Pancreas (tissue), 10 donors: ENCODE results near the gene CRADD. TPM values are rescaled to one million over a fixed set of nuclear protein-coding genes. Genes with fewer than 3 reads are reported as not detected.
A peak's percentile ranks its signal among the peaks of the same experiment; 100 is the strongest.
"Not testable (repeated sequence)": the region's sequence is repeated elsewhere in the genome, so short reads cannot be mapped to it uniquely, and the experiment has no call there.

ENCODE experiments used
- ATAC-seq, 4 donors: fragments of 200-7000 bp; cut with Tn5 transposase; one replicate each; pipeline versions ENCODE4 v1.8.0 to v1.9.1; 2020; ENCODE audit warnings: mild to moderate bottlenecking in 4 of 4, moderate library complexity in 4 of 4
- DNase-seq, 6 donors: peaks; one replicate each; pipeline ENCODE4 v3.0.0-alpha.2; 2020
- FAIRE-seq: peaks from 2 replicates; lab custom pipeline; 2012; peaks lifted over from hg19 to GRCh38; lab: Jason Lieb, UNC
- H3K27ac ChIP-seq, 4 donors: fragments of 200-600 bp; sonication (generic); 1 replicate in 3 of 4; 2 replicates in 1 of 4; pipeline versions ENCODE4 v1.5.0 to v1.8.0; 2020
- H3K27me3 ChIP-seq, 4 donors: fragments of 200-600 bp; one replicate each; pipeline ENCODE4 v1.8.0; 2021
- H3K36me3 ChIP-seq, 3 donors: fragments of 200-600 bp; sonication (generic) in 1 of 3; one replicate each; pipeline versions ENCODE4 v1.5.0 to v1.8.0; 2020 to 2021
- H3K4me1 ChIP-seq, 3 donors: fragments of 200-600 bp; one replicate each; pipeline ENCODE4 v1.8.0; 2021
- H3K4me3 ChIP-seq, 4 donors: fragments of 200-600 bp; sonication (generic) in 2 of 4; one replicate each; pipeline versions ENCODE4 v1.5.0 to v1.8.0; 2020 to 2021
- H3K9me3 ChIP-seq, 4 donors: fragments of 200-600 bp; one replicate each; pipeline ENCODE4 v1.8.0; 2021
- WGBS, 2 donors: extraction: QIAGEN DNeasy Blood & Tissue Kit; methylation state at CpG; one replicate each; pipeline ENCODE4 v1.1.7; 2013; 5-methylcytosine and 5-hydroxymethylcytosine counted together
- intact Hi-C, 3 donors: fragments of 100-400 bp; cut with DNase I; formaldehyde crosslinking; loops; one replicate each; pipeline versions ENCODE4 v1.11.1 to v1.14.2; 2022
- polyA plus RNA-seq, 2 donors: library from polyadenylated mRNA; stranded (reverse); fragments of 200-250 nt; gene quantifications; one replicate each; pipeline ENCODE4 v1.2.3, GENCODE V29; 2013
- total RNA-seq, 6 donors: library from RNA; stranded (reverse); fragmentation: NEBNext Ultra II Directional in 4 of 6; extraction: Animal tissue kit (Norgen Biotek cat#: 25700) in 4 of 6; gene quantifications; one replicate each; pipeline versions ENCODE4 v1.2.1 to v1.2.4, GENCODE V29; 2021 to 2023
- TF ChIP-seq, protein P1 (sequence below), 4 donors: fragments of 200-600 bp; sonication (generic) in 3 of 4; IDR thresholded peaks; one replicate each; pipeline versions ENCODE4 v1.5.0 to v1.8.0; 2021; ENCODE audit warnings: antibody characterized with exemption in 4 of 4
- donor health status: healthy with polysubstance abuse.
- donor health status: DM: no; HTN: no; CAD: no; lungs with moderate emphysema.
- donor health status: DM: no; HTN: no; CAD: no.
- donor health status: control.
- donor health status: control.
- donor health status: Bipolar disorder and iron deficiency.
- donor health status: DM: yes; HTN: yes; CAD: no.
- donor health status: DM: no; HTN: no; CAD: no.
- donor health status: DM: no; HTN: no; CAD: no.
- donor health status: DM: yes; HTN: yes; CAD: no.

Gene CRADD
- total and polyA plus RNA-seq, 8 donors, result 5.3 to 12.3 (median 9.2) TPM

DNA sequence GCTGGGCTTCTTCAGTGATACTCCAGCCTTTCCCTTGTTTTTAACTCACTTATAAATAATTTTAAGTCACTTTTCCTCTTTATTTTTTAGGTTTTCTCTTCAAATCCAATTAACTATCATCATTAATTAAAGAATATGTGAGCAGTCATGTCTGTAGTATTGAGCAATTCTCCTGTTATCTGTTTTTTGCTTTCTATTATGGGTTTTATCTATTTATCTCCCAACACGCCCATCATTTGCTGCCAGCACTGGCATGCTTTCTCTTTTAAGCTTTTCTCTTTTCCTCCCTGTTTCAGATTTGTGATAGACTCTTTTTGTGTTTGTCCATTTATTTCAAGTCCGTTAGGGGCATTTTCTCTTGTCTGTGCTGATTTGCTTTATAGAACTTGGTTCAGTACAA, 72.3 kb downstream of the CRADD start:
- Histone ChIP-seq H3K9me3 (no peaks in the 10 kb centered on the region), H3K27ac (no peak overlapping the region), H3K36me3 (no peaks in the 10 kb centered on the region), H3K4me1 (peaks cover 0 to 4% (median 0%) of the 10 kb centered on the region in 3 donors), H3K27me3 (no peaks in the 10 kb centered on the region), H3K4me3 (no peak overlapping the region)
- FAIRE-seq (no peak), ATAC-seq (no peak), DNase-seq (no peak)
- TF ChIP-seq, protein P1, sequence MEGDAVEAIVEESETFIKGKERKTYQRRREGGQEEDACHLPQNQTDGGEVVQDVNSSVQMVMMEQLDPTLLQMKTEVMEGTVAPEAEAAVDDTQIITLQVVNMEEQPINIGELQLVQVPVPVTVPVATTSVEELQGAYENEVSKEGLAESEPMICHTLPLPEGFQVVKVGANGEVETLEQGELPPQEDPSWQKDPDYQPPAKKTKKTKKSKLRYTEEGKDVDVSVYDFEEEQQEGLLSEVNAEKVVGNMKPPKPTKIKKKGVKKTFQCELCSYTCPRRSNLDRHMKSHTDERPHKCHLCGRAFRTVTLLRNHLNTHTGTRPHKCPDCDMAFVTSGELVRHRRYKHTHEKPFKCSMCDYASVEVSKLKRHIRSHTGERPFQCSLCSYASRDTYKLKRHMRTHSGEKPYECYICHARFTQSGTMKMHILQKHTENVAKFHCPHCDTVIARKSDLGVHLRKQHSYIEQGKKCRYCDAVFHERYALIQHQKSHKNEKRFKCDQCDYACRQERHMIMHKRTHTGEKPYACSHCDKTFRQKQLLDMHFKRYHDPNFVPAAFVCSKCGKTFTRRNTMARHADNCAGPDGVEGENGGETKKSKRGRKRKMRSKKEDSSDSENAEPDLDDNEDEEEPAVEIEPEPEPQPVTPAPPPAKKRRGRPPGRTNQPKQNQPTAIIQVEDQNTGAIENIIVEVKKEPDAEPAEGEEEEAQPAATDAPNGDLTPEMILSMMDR (IDR thresholded peaks at IDR 0.05), result no peak
- intact Hi-C loops, result no loop called here
- WGBS, 2 donors, result 72 to 76% methylated on average over 2 of the region's 2 CpGs

DNA sequence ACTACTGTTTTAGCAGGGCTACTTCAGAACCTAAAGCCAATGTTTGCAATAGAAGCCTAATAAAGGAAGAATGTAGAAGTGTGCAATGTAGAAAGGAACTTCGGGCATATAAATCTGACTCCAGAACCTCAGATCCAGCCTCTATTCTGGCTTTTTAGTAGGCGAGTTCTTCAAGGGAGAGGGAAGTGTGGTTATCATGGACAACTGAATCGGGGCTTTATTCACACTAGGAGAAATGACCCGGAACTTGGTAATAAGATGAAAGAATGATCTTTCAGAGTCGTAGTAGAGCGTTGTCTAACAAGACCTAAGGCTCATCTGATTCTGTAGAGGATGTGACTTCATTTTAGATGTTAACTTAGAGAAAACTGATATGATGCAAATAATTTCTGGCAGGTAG, 72.9 kb downstream of the CRADD start:
- whole genome bisulfite sequencing, 2 donors, result 88 to 90% methylated on average over 6 of the region's 6 CpGs
- Histone ChIP-seq H3K4me3 (no peak overlapping the region), H3K36me3 (no peaks in the 10 kb centered on the region), H3K4me1 (peaks cover 0 to 4% (median 0%) of the 10 kb centered on the region in 3 donors), H3K27ac (no peak overlapping the region), H3K27me3 (no peaks in the 10 kb centered on the region), H3K9me3 (no peaks in the 10 kb centered on the region)
- no peak for DNase-seq
- intact Hi-C loops, result no loop called here
- no peak for FAIRE-seq
- ATAC-seq, result no peak
- TF ChIP-seq, protein P1 (IDR thresholded peaks at IDR 0.05), result no peak

DNA sequence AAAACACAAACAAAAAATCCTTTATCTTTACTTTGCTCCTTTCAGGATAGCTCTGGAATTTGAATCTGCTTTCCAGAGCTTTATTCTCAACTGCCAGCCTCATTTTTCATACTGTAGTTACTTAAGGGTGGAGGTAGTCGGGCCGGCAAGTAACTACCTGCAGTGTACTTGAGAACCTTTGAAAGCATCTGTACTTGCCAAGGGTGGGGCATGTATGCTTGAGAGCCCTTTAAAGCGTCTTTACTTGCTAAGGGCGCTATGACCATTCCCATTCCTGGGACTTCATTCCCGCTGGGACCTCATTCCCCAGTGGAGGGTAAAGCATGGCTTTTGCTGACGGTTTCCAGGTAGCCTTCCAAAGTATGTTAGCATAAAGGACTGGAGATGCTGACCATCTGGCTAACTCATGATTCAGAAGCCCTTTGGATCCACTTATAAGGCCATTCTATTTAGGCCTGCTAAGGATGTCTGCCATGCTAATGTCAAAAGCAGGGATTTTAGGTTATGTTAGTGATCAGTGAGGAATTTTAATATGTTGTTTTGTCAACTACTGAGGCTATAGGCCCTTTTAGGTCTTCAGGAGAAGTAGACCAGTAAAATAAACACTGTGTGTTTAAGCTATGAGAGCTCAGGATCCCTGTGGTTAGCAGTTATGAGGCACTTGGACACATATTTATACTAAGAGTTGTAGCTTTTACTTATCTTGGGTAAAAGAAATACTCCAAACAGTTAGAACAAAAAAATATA, 74.9 kb downstream of the CRADD start:
- DNase-seq (no peak), FAIRE-seq (no peak), ATAC-seq (peak in 1 of 4 donors; percentile 18)
- Histone ChIP-seq H3K27me3 (no peaks in the 10 kb centered on the region), H3K36me3 (no peaks in the 10 kb centered on the region), H3K4me1 (no peaks in the 10 kb centered on the region), H3K9me3 (no peaks in the 10 kb centered on the region), H3K4me3 (no peak overlapping the region), H3K27ac (no peak overlapping the region)
- TF ChIP-seq, protein P1 (IDR thresholded peaks at IDR 0.05), result no peak
- intact Hi-C loops, result no loop called here
- 97% methylated on average over 6 of the region's 6 CpGs for WGBS, 2 donors

DNA sequence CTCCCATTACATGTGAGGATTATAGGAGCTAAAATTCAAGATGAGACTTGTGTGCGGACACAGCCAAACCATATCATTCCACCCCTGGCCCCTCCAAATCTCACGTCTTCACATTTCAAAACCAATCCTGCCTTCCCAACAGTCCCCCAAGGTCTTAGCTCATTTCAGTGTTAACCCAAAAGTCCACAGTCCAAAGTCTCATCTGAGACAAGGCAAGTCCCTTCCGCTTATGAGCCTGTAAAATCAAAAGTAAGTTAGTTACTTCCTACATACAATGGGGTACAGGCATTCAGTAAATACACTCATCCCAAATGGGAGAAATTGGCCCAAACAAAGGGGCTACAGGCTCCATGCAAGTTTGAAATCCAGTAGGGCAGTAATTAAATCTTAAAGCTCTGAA, 76.1 kb downstream of the CRADD start:
- Histone ChIP-seq H3K4me1 (no peaks in the 10 kb centered on the region), H3K27ac (no peak overlapping the region), H3K9me3 (no peaks in the 10 kb centered on the region), H3K36me3 (no peaks in the 10 kb centered on the region), H3K4me3 (no peak overlapping the region), H3K27me3 (no peaks in the 10 kb centered on the region)
- ATAC-seq, result no peak
- WGBS, 2 donors, result 92 to 97% methylated on average over 3 of the region's 3 CpGs
- TF ChIP-seq, protein P1 (IDR thresholded peaks at IDR 0.05), result no peak
- DNase-seq, result no peak
- intact Hi-C loops, result no loop called here
- FAIRE-seq, result no peak

DNA sequence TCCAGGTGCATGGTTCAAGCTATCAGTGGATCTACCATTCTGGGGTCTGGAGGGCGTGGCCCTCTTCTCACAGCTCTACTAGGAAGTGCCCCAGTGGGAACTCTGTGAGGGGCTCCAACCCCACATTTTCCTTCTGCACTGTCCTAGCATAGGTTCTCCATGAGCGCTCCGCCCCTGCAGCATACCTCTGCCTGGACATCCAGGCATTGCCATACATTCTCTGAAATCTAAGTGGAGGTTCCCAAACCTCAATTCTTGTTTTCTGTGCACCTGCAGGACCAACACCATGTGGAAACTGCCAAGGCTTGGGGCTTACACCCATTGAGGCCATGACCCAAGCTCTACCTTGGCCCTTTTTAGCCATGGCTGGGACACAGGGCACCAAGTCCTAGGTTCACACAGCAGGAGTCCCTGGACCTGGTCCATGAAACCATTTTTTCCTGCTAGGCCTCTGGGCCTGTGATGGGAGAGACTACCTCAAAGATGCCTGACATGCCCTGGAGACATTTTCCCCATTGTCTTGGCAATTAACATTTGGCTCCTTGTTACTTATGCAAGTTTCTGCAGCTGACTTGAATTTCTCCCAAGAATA, 76.8 kb downstream of the CRADD start:
- ATAC-seq (no peak), DNase-seq (no peak), FAIRE-seq (no peak)
- intact Hi-C loops, result no loop called here
- 99 to 100% methylated on average over 3 of the region's 3 CpGs for WGBS, 2 donors
- no peaks in the 10 kb centered on the region for H3K36me3 ChIP-seq
- H3K4me1 ChIP-seq, result peaks cover 3 to 5% (median 5%) of the 10 kb centered on the region in 3 donors
- H3K27ac ChIP-seq, result no peak overlapping the region
- H3K27me3 ChIP-seq, result no peaks in the 10 kb centered on the region
- TF ChIP-seq, protein P1 (IDR thresholded peaks at IDR 0.05), result no peak
- no peaks in the 10 kb centered on the region for H3K9me3 ChIP-seq
- H3K4me3 ChIP-seq, result no peak overlapping the region

DNA sequence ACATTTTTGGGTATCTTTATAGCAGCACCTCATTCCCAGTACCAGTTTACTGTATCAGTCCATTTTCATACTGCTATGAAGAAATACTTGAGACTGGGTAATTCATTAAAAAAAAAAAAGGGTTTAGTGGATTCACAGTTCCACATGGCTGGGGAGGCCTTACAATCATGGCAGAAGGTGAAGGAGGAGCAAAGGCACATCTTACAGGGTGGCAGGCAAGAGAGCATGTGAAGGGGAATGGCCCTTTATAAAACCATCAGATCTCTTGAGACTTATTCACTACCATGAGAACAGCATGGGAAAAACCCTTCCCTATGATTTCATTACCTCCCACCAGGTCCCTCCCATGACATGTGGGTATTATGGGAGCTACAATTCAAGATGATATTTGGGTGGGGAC, 77.7 kb downstream of the CRADD start:
- H3K9me3 ChIP-seq, H3K27ac ChIP-seq, DNase-seq, H3K4me3 ChIP-seq, ATAC-seq, H3K27me3 ChIP-seq, H3K36me3 ChIP-seq, intact Hi-C loops, FAIRE-seq: not testable (repeated sequence)
- peaks cover 8 to 14% (median 12%) of the 10 kb centered on the region in 3 donors for H3K4me1 ChIP-seq
